ENCODE measurements around the gene LHFPL3. TPM values are rescaled to one million over a fixed set of nuclear protein-coding genes. Genes with fewer than 3 reads are reported as not detected.

Gene LHFPL3
- polyA plus RNA-seq, 1 of the 3 experiments (the other 2 are of a cell fraction), result not detected

DNA sequence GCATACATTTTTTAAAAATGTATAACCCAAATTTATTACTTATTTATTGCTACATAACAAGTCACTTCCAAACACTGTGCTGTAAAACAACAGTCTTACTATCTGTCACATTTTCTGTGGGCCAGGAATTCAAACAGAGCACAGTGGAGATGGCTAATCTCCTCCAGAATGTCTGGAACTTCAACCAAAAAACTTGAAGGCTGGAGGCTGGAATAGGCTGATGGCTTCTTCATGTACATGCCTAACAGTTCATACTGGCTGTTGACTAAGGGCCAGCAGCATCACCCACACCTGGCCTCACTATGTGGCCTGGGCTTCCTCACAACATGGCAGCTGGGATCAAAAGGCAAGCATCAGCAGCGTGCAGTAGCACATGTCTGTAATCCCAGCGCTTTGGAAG is 593.2 kb downstream of the LHFPL3 start (continued):
- TF ChIP-seq, protein P1, sequence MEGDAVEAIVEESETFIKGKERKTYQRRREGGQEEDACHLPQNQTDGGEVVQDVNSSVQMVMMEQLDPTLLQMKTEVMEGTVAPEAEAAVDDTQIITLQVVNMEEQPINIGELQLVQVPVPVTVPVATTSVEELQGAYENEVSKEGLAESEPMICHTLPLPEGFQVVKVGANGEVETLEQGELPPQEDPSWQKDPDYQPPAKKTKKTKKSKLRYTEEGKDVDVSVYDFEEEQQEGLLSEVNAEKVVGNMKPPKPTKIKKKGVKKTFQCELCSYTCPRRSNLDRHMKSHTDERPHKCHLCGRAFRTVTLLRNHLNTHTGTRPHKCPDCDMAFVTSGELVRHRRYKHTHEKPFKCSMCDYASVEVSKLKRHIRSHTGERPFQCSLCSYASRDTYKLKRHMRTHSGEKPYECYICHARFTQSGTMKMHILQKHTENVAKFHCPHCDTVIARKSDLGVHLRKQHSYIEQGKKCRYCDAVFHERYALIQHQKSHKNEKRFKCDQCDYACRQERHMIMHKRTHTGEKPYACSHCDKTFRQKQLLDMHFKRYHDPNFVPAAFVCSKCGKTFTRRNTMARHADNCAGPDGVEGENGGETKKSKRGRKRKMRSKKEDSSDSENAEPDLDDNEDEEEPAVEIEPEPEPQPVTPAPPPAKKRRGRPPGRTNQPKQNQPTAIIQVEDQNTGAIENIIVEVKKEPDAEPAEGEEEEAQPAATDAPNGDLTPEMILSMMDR (IDR thresholded peaks at IDR 0.05), result no peak

DNA sequence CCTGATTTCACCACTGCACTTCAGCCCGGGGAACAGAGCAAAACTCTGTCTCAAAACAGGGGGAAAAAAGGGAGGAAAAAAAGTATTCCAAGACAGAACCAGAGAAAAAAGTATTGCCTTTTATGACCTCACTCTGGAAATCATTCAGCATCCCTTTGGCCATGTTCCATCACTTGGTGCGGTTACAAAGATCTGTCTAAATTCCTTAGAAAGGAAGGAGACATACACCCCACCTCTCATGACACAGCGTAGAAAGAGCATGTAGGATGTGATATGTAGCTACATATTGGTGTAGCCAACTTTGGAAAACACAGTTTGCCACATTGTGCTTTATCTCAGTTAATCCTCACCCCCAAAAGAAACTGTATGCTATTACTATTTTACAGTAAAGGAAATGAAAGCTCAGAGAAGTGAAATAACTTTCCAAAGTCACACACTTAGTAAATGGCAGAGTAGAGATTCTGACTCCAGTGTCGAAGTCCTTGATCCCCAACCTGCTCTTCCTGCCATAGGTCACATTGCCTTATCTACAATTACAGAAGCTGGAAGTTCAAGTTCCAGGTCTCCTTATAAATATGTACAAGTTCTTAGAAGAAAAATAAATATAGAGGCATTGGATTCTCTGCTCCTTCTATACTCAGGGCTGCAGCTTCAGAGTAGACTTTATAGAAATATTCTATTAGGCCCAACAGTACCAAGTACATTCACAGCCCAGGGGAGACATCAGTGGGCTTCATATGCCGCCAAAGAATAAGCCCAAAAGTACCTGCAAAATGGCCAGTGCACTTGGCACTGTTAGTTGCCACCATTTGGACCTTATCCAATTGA is 594.0 kb downstream of the LHFPL3 start:
- no peaks in the 10 kb centered on the region; a peak in 2 of 4 replicates for H3K4me1 ChIP-seq (ENCODE audit: control insufficient read depth in 1 of 2, insufficient read depth in 2 of 2, low read depth in 1 of 2, low read length in 1 of 2)
- H2AFZ ChIP-seq (ENCODE audit: low read depth), result no peak overlapping the region
- no peaks in the 10 kb centered on the region; the same call in 1 of the 2 replicates for H3K27me3 ChIP-seq (ENCODE audit: insufficient read depth)
- H3K9me2 ChIP-seq, result no peaks in the 10 kb centered on the region
- no peaks in the 10 kb centered on the region for H4K20me1 ChIP-seq (ENCODE audit: insufficient read depth)
- ChIA-PET POLR2A (no interaction called here), CTCF (interaction anchor here (0.6 to 15.4 kb wide), 24 partner anchors 8 to 1245 kb away, joined by 3 to 374 read pairs (median 3); no protein-coding TSS in a partner anchor)
- H3K4me3 ChIP-seq (ENCODE audit: low read depth in 2 of 2, low read length in 1 of 2), result no peak overlapping the region; a peak in 1 of 4 replicates
- 71% methylated on average over 5 of the region's 5 CpGs for WGBS (ENCODE audit: low lambda C conversion rate)
- no peak for TF ChIP-seq RCOR1 (IDR thresholded peaks at IDR 0.05; ENCODE audit: low read length)
- TF ChIP-seq, protein P2, sequence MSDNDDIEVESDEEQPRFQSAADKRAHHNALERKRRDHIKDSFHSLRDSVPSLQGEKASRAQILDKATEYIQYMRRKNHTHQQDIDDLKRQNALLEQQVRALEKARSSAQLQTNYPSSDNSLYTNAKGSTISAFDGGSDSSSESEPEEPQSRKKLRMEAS (IDR thresholded peaks at IDR 0.05; ENCODE audit: low read depth), result no peak
- no peak for TF ChIP-seq TCF12 (IDR thresholded peaks at IDR 0.05)
- TF ChIP-seq RXRA (IDR thresholded peaks at IDR 0.05; ENCODE audit: borderline replicate concordance, low read depth), result no peak
- TF ChIP-seq POLR2AphosphoS5 (IDR thresholded peaks at IDR 0.05; ENCODE audit: low read depth, low read length), result no peak
- no peak for TF ChIP-seq EP300 (IDR thresholded peaks at IDR 0.05; ENCODE audit: borderline replicate concordance in 1 of 2, low read depth in 1 of 2, low read length in 1 of 2)
- H3K9me3 ChIP-seq, result no peaks in the 10 kb centered on the region
- H3K27ac ChIP-seq (ENCODE audit: low read depth in 2 of 2, low read length in 1 of 2), result no peak overlapping the region
- no peaks in the 10 kb centered on the region for H3K79me2 ChIP-seq (ENCODE audit: insufficient read depth)
- no peak overlapping the region for H3K4me2 ChIP-seq
- H3K36me3 ChIP-seq (replicated peaks in 1 of 2; ENCODE audit: control insufficient read depth in 1 of 2, insufficient read depth in 2 of 2, low read length in 1 of 2), result no peaks in the 10 kb centered on the region
- DNase-seq, result no peak
- H3K9ac ChIP-seq, result no peak overlapping the region
- peaks cover 5% of the 10 kb centered on the region for H3F3A ChIP-seq (replicated peaks; ENCODE audit: insufficient read depth)

DNA sequence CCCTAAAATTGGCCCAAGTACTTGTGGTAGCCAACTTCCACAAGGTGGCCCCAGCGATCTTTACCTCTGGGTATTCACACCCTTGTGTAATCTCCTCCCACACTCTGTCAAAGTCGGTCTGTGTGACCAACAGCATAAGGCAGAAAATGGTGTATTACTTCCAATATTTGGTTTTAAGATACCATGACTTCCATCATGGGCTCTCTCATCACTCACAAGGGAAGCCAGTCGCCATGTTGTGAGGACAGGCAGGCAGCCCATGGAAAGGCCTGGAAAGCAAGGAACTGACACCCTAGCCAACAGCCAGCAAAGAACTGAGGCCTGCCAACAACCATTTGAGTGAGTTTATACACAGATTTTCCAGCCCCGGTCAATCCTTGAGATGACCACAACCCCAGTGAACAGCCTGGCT is 594.6 kb downstream of the LHFPL3 start:
- peaks cover 5% of the 10 kb centered on the region for H3F3A ChIP-seq (replicated peaks; ENCODE audit: insufficient read depth)
- H3K79me2 ChIP-seq (ENCODE audit: insufficient read depth), result no peaks in the 10 kb centered on the region
- peak; percentile 74 for DNase-seq
- no peaks in the 10 kb centered on the region for H4K20me1 ChIP-seq (ENCODE audit: insufficient read depth)
- no peaks in the 10 kb centered on the region; the same call in 1 of the 2 replicates for H3K27me3 ChIP-seq (ENCODE audit: insufficient read depth)
- H3K9me2 ChIP-seq, result no peaks in the 10 kb centered on the region
- POLR2A ChIA-PET, result no interaction called here
- H3K4me2 ChIP-seq, result no peak overlapping the region
- WGBS (ENCODE audit: low lambda C conversion rate), result 34% methylated on average over 4 of the region's 4 CpGs
- H3K27ac ChIP-seq (ENCODE audit: low read depth in 2 of 2, low read length in 1 of 2), result no peak overlapping the region; a peak in 1 of 4 replicates
- CTCF ChIA-PET, result interaction anchor here (0.7 to 15.4 kb wide), 18 partner anchors 8 to 692 kb away, joined by 3 to 374 read pairs (median 3); no protein-coding TSS in a partner anchor
- no peak overlapping the region; a peak in 1 of 4 replicates for H3K4me3 ChIP-seq (ENCODE audit: low read depth in 2 of 2, low read length in 1 of 2)
- H3K9me3 ChIP-seq, result no peaks in the 10 kb centered on the region
- peak overlapping the region; percentile 48; the same call in 1 of the 2 replicates for H2AFZ ChIP-seq (ENCODE audit: low read depth)
- H3K9ac ChIP-seq, result no peak overlapping the region
- no peaks in the 10 kb centered on the region for H3K36me3 ChIP-seq (replicated peaks in 1 of 2; ENCODE audit: control insufficient read depth in 1 of 2, insufficient read depth in 2 of 2, low read length in 1 of 2)
- H3K4me1 ChIP-seq (ENCODE audit: control insufficient read depth in 1 of 2, insufficient read depth in 2 of 2, low read depth in 1 of 2, low read length in 1 of 2), result no peaks in the 10 kb centered on the region; a peak in 2 of 4 replicates
- TF ChIP-seq YY1 (IDR thresholded peaks at IDR 0.05; ENCODE audit: low read depth), result no peak
- TF ChIP-seq, protein P2 (IDR thresholded peaks at IDR 0.05; ENCODE audit: low read depth), result 0 out of 2 replicates have a peak, but pooled peaks have one; percentile 12
- peak; percentile 24; the same call in 1 of the 2 replicates for TF ChIP-seq RXRA (IDR thresholded peaks at IDR 0.05; ENCODE audit: borderline replicate concordance, low read depth)
- TF ChIP-seq TEAD4 (IDR thresholded peaks at IDR 0.05; ENCODE audit: borderline replicate concordance, insufficient read depth), result no peak
- peak; percentile 93 for TF ChIP-seq NFIC (IDR thresholded peaks at IDR 0.05; ENCODE audit: borderline replicate concordance)
- TF ChIP-seq CHD2 (IDR thresholded peaks at IDR 0.05; ENCODE audit: low read length, partially characterized antibody), result peak; percentile 13
- 0 out of 4 replicates have a peak, but pooled peaks of 1 of the 2 experiments have one; percentile 12 for TF ChIP-seq EP300 (IDR thresholded peaks at IDR 0.05; ENCODE audit: borderline replicate concordance in 1 of 2, low read depth in 1 of 2, low read length in 1 of 2)
- TF ChIP-seq, protein P1 (IDR thresholded peaks at IDR 0.05), result peak; percentile 92
- TF ChIP-seq, protein P3, sequence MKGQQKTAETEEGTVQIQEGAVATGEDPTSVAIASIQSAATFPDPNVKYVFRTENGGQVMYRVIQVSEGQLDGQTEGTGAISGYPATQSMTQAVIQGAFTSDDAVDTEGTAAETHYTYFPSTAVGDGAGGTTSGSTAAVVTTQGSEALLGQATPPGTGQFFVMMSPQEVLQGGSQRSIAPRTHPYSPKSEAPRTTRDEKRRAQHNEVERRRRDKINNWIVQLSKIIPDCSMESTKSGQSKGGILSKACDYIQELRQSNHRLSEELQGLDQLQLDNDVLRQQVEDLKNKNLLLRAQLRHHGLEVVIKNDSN (IDR thresholded peaks at IDR 0.05; ENCODE audit: borderline replicate concordance, low read depth), result no peak
- TF ChIP-seq, protein P4, sequence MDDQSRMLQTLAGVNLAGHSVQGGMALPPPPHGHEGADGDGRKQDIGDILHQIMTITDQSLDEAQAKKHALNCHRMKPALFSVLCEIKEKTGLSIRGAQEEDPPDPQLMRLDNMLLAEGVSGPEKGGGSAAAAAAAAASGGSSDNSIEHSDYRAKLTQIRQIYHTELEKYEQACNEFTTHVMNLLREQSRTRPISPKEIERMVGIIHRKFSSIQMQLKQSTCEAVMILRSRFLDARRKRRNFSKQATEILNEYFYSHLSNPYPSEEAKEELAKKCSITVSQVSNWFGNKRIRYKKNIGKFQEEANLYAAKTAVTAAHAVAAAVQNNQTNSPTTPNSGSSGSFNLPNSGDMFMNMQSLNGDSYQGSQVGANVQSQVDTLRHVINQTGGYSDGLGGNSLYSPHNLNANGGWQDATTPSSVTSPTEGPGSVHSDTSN (IDR thresholded peaks at IDR 0.05), result peak; percentile 37; the same call in 1 of the 2 replicates
- peak; percentile 90 for TF ChIP-seq SMC3 (IDR thresholded peaks at IDR 0.05; ENCODE audit: low read depth, low read length)
- no peak for TF ChIP-seq GATA2 (CRISPR knock-in tag; IDR thresholded peaks at IDR 0.05)
- peak; percentile 50; the same call in 1 of the 2 replicates for TF ChIP-seq TCF12 (IDR thresholded peaks at IDR 0.05)
- no peak for TF ChIP-seq MEF2A (IDR thresholded peaks at IDR 0.05; ENCODE audit: borderline replicate concordance, low read depth)

Measured in SK-N-SH (cell line).